ENCODE data around the gene PROCA1. TPM values are rescaled to one million over a fixed set of nuclear protein-coding genes. Genes with fewer than 3 reads are reported as not detected.
"Not testable (repeated sequence)": the region's sequence is repeated elsewhere in the genome, so short reads cannot be mapped to it uniquely, and the experiment has no call there.

Gene PROCA1
- total RNA-seq, 3 donors from 2014 or later: 1.3 to 2.0 (median 1.8) TPM

- DNase-seq (peak in 1 of 3 donors; percentile 36), ATAC-seq (no peak)
- intact Hi-C loops (cut with DNase I, micrococcal nuclease): no loop called here
- no peaks in the 10 kb centered on the region for H3K9me3 ChIP-seq
- H3K4me3 ChIP-seq: no peak overlapping the region
- peaks cover 10% of the 10 kb centered on the region for H3K36me3 ChIP-seq (ENCODE audit: low read depth)
- peaks cover 57% of the 10 kb centered on the region for H3K4me1 ChIP-seq (ENCODE audit: low read depth)
- TF ChIP-seq CTCF (IDR thresholded peaks at IDR 0.05): no peak
Measured at GRCh38 chr17:28724500-28725165, 12.9 kb upstream of the PROCA1 start.

GRCh38 chr17:28723836-28724499 lies 12.3 kb upstream of the PROCA1 start:
- H3K9me3 ChIP-seq; DNase-seq; H3K4me3 ChIP-seq; ATAC-seq; intact Hi-C loops (cut with DNase I, micrococcal nuclease): not testable (repeated sequence)
- Histone ChIP-seq H3K4me1 (ENCODE audit: low read depth) (peaks cover 56% of the 10 kb centered on the region), H3K36me3 (ENCODE audit: low read depth) (peaks cover 12% of the 10 kb centered on the region)

GRCh38 chr17:28723159-28723835 lies 11.6 kb upstream of the PROCA1 start:
- Histone ChIP-seq H3K4me1 (ENCODE audit: low read depth) (peaks cover 59% of the 10 kb centered on the region), H3K4me3 (no peak overlapping the region), H3K9me3 (no peaks in the 10 kb centered on the region), H3K36me3 (ENCODE audit: low read depth) (peaks cover 8% of the 10 kb centered on the region)
- TF ChIP-seq CTCF (IDR thresholded peaks at IDR 0.05): no peak
- no peak for DNase-seq
- no peak for ATAC-seq
- intact Hi-C loops (cut with DNase I, micrococcal nuclease): no loop called here

GRCh38 chr17:28722417-28723158 lies 10.9 kb upstream of the PROCA1 start:
- intact Hi-C loops (cut with DNase I, micrococcal nuclease): no loop called here
- no peak overlapping the region for H3K4me3 ChIP-seq
- ATAC-seq: no peak

GRCh38 chr17:28720997-28721329 lies 9.3 kb upstream of the PROCA1 start:
- ATAC-seq; H3K9me3 ChIP-seq; H3K36me3 ChIP-seq (ENCODE audit: low read depth); intact Hi-C loops (cut with DNase I, micrococcal nuclease): not testable (repeated sequence)
- Histone ChIP-seq H3K4me3 (peak overlapping the region; percentile 46), H3K4me1 (ENCODE audit: low read depth) (peaks cover 56% of the 10 kb centered on the region)
- DNase-seq: peak; percentile 42 to 56 (median 55)

More at GRCh38 chr17:28722417-28723158, 10.9 kb upstream of the PROCA1 start:
- H3K4me1 ChIP-seq (ENCODE audit: low read depth): peaks cover 56% of the 10 kb centered on the region
- no peak for DNase-seq
- peaks cover 8% of the 10 kb centered on the region for H3K36me3 ChIP-seq (ENCODE audit: low read depth)
- no peaks in the 10 kb centered on the region for H3K9me3 ChIP-seq
- TF ChIP-seq CTCF (IDR thresholded peaks at IDR 0.05): no peak

GRCh38 chr17:28720247-28720996 lies 8.7 kb upstream of the PROCA1 start:
- Histone ChIP-seq H3K4me1 (ENCODE audit: low read depth) (peaks cover 54% of the 10 kb centered on the region), H3K4me3 (peak overlapping the region; percentile 46), H3K9me3 (no peaks in the 10 kb centered on the region), H3K36me3 (ENCODE audit: low read depth) (peaks cover 8% of the 10 kb centered on the region)
- ATAC-seq: no peak
- no peak for TF ChIP-seq CTCF (IDR thresholded peaks at IDR 0.05)
- intact Hi-C loops (cut with DNase I, micrococcal nuclease): no loop called here
- peak in 1 of 3 donors; percentile 43 for DNase-seq

Data from mucosa of descending colon (tissue), 3 donors.